Peyer's patch (tissue), 4 donors: ENCODE results near the gene STK24. TPM values are rescaled to one million over a fixed set of nuclear protein-coding genes. Genes with fewer than 3 reads are reported as not detected.

ENCODE experiments used
- DNase-seq, 3 donors: peaks; one replicate each; pipeline ENCODE4 v3.0.0-alpha.2; 2017 to 2019
- H3K27ac ChIP-seq, 4 donors: fragments of 200-600 bp; sonication (generic); one replicate each; pipeline ENCODE4 v1.5.1; 2016 to 2019
- H3K27me3 ChIP-seq, 2 donors: fragments of 200-600 bp; sonication (generic); one replicate each; pipeline ENCODE4 v1.5.1; 2019
- H3K36me3 ChIP-seq, 3 donors: fragments of 200-600 bp; sonication (generic); one replicate each; pipeline ENCODE4 v1.5.1; 2016 to 2019
- H3K4me1 ChIP-seq, 4 donors: fragments of 200-600 bp; sonication (generic); one replicate each; pipeline ENCODE4 v1.5.1; 2016 to 2019
- H3K4me3 ChIP-seq, 4 donors: fragments of 200-600 bp; sonication (generic); 1 replicate in 3 of 4; 2 replicates in 1 of 4; pipeline ENCODE4 v1.5.1; 2016 to 2019; ENCODE audit warnings: mild to moderate bottlenecking in 1 of 4
- H3K9me3 ChIP-seq, 4 donors: fragments of 200-600 bp; sonication (generic); one replicate each; pipeline ENCODE4 v1.5.1; 2016 to 2019; ENCODE audit warnings: mild to moderate bottlenecking in 1 of 4
- CTCF ChIP-seq, 6 experiments: fragments of 450-650 bp in 4 of 6; fragments of 200-600 bp in 2 of 6; sonication (generic) in 1 of 6; IDR thresholded peaks; one replicate each; pipeline ENCODE4 v1.5.1; 2017 to 2019; ENCODE audit warnings: antibody characterized with exemption in 6 of 6, mild to moderate bottlenecking in 3 of 6, moderate library complexity in 1 of 6
- POLR2A ChIP-seq, 2 donors: fragments of 450-650 bp; IDR thresholded peaks; one replicate each; pipeline ENCODE4 v1.5.1; 2017; ENCODE audit warnings: antibody characterized with exemption in 2 of 2, mild to moderate bottlenecking in 2 of 2, moderate library complexity in 2 of 2
- total RNA-seq, 4 donors: library from RNA; depleted of rRNA; stranded (reverse); fragments of >200 nt; gene quantifications; one replicate each; pipeline ENCODE4 v1.1.0, GENCODE V29; 2016

The STK24 gene
- total RNA-seq, 4 donors from 2014 or later, result 84.2 to 137 (median 119) TPM

- no peak for TF ChIP-seq CTCF (IDR thresholded peaks at IDR 0.05)
- no peak for TF ChIP-seq POLR2A (IDR thresholded peaks at IDR 0.05)
- Histone ChIP-seq H3K36me3 (no peaks in the 10 kb centered on the region), H3K9me3 (no peaks in the 10 kb centered on the region), H3K4me1 (peaks cover 7 to 63% (median 29%) of the 10 kb centered on the region in 4 donors), H3K27me3 (no peaks in the 10 kb centered on the region), H3K4me3 (no peak overlapping the region), H3K27ac (no peak overlapping the region)
- DNase-seq, result peak in 1 of 3 donors; percentile 16
Measured at GRCh38 chr13:98505217-98505616, 71.7 kb downstream of the STK24 start.

- peak overlapping the region in 2 of 4 donors; percentile 14 to 65 for H3K27ac ChIP-seq
- H3K9me3 ChIP-seq, result no peaks in the 10 kb centered on the region
- H3K27me3 ChIP-seq, result no peaks in the 10 kb centered on the region
- peak in 1 of 3 donors; percentile 13 for DNase-seq
- no peak overlapping the region for H3K4me3 ChIP-seq
- H3K4me1 ChIP-seq, result peaks cover 5 to 55% (median 25%) of the 10 kb centered on the region in 4 donors
- TF ChIP-seq POLR2A (IDR thresholded peaks at IDR 0.05) (no peak), CTCF (IDR thresholded peaks at IDR 0.05) (no peak)
- H3K36me3 ChIP-seq, result peaks cover 0 to 5% (median 0%) of the 10 kb centered on the region in 3 donors
Measured at GRCh38 chr13:98504371-98504963, 72.4 kb downstream of the STK24 start.

DNA sequence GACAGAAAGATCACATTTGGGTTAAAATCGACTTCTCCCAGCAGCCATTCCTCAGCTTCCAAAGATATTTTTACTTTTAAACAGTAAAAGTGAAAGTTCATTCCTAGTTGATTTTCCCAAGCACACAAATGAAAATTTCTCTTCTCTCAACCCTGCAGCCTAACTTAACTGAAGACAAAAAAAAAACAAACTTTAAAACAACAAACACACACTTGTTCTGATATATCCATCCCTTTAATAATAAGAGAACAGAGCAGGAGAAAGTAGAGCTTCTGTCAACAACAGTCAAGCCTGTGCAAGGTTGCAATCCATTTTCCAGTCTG lies 72.9 kb downstream of the STK24 start:
- peak overlapping the region in 3 of 4 donors; percentile 14 to 65 (median 38) for H3K27ac ChIP-seq
- H3K4me3 ChIP-seq, result no peak overlapping the region
- H3K4me1 ChIP-seq, result peaks cover 5 to 53% (median 23%) of the 10 kb centered on the region in 4 donors
- peaks cover 0 to 7% (median 0%) of the 10 kb centered on the region in 3 donors for H3K36me3 ChIP-seq
- DNase-seq, result no peak
- TF ChIP-seq CTCF (IDR thresholded peaks at IDR 0.05), result no peak
- TF ChIP-seq POLR2A (IDR thresholded peaks at IDR 0.05), result no peak
- no peaks in the 10 kb centered on the region for H3K9me3 ChIP-seq
- H3K27me3 ChIP-seq, result no peaks in the 10 kb centered on the region

DNA sequence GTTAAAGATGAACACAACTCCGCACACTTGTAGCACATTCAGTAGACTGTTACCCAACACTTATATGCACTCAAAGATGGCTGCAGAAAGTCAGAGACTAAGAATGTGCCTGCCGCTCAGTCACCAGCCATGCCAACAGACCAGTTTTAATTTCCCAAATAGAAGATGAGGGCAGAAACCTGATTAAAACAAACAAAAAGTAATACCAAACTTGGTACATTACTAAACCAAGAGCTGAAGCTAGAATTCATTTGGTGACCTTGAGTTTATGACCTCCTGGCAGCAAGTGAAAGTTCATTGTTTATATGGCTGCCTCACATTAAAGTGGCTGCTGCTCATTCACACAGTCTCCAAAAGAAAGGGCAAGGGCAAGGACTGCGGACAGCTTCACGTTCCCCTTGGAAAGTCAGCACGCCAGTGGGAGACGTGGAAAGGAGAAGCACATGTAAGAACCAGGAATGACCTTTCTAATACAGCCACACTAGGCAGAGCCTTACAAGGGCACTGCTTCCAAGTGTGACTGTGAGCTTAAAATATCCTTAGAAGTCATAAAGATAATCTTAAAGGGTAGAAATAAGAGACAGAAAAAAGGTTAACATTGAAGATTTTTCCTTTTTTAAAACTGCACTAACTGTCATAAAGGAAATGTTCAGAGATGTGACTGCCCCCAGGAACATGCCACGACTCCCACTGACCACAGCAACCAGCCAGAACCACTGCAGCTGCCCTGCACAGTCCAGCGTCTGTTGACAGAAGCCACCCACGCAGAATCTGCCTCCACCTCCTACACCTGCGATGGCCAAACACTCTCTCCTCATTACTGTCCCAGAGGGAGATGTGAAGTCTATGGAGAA lies 73.5 kb downstream of the STK24 start:
- Histone ChIP-seq H3K9me3 (no peaks in the 10 kb centered on the region), H3K27me3 (no peaks in the 10 kb centered on the region), H3K4me3 (no peak overlapping the region), H3K4me1 (peaks cover 0 to 47% (median 20%) of the 10 kb centered on the region in 4 donors), H3K36me3 (peaks cover 0 to 11% (median 0%) of the 10 kb centered on the region in 3 donors), H3K27ac (peak overlapping the region in 2 of 4 donors; percentile 38 to 65)
- DNase-seq, result peak in 1 of 3 donors; percentile 15
- TF ChIP-seq POLR2A (IDR thresholded peaks at IDR 0.05), result no peak
- TF ChIP-seq CTCF (IDR thresholded peaks at IDR 0.05), result no peak

- Histone ChIP-seq H3K9me3 (no peaks in the 10 kb centered on the region), H3K4me1 (peaks cover 0 to 44% (median 12%) of the 10 kb centered on the region in 4 donors), H3K4me3 (no peak overlapping the region), H3K36me3 (peaks cover 0 to 13% (median 0%) of the 10 kb centered on the region in 3 donors), H3K27ac (no peak overlapping the region), H3K27me3 (no peaks in the 10 kb centered on the region)
- DNase-seq, result peak in 1 of 3 donors; percentile 16
- TF ChIP-seq CTCF (IDR thresholded peaks at IDR 0.05) (no peak), POLR2A (IDR thresholded peaks at IDR 0.05) (no peak)
Measured at GRCh38 chr13:98500963-98501421, 75.9 kb downstream of the STK24 start.
